GM18508 (cell line): ENCODE results near the gene HDAC9.

ENCODE experiments used
- ATAC-seq: cut with Tn5 transposase; IDR thresholded peaks from one replicate; pipeline ENCODE4 v1.9.1; 2021; ENCODE audit warnings: moderate number of reproducible peaks; ENCODE audit not compliant: insufficient read depth, unreplicated experiment

HDAC9 gene

GRCh38 chr7:18552316-18552916 lies 56.9 kb downstream of the HDAC9 start:
- ATAC-seq: no peak

DNA sequence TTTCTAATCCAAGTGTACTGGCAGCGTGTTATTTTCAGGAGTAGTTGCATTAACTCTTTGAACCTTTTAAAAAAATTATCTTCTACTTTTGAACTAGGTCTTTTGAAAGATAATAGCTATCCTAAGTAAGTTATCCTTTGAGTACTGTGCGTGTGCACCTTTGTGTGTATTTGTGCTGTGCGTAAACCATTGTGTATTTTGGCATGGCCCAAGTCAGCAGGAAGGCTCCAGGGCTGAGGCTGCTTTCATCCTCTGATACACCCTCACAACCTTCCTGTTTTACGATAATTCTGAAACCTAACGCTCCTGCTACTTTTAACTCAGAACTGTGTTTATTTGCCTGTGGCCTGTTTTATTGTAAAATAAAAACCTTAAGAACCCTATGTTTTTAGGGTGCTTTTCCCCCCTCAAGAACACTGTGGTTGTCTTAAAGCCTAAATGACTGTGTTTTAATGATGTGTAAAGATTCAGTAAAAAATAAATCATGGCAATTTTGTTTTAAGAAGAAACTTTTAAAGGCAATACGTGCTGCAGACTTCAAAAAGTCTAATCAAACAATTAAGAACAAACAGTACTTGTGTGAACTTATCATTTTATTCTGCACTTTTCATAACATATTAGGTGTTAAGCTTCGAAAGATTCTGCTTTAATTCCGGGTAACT lies 57.5 kb downstream of the HDAC9 start:
- ATAC-seq: no peak

DNA sequence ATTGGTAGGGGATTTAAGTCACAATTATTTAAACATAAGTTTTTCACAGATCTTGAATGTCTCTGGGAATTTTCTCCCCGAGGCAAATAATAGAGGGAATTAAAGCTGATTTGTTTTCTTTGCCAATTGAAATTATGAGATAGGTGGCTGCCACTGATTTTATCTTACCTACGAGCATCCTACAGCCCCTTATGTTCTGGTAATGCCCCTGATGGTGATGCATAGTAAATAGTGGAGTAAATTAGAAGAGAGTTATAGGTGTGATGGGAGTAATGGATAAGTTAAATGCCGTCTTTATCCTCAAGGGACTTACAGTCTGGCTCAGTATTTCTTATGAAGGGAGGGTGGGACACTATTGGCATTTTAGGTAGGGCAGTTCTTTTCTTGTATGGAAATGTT lies 58.1 kb downstream of the HDAC9 start:
- ATAC-seq: no peak

- no peak for ATAC-seq
These were observed 59.6 kb downstream of the HDAC9 start for GRCh38 chr7:18555120-18555519.

GRCh38 chr7:18555968-18556367 lies 60.4 kb downstream of the HDAC9 start:
- no peak for ATAC-seq

DNA sequence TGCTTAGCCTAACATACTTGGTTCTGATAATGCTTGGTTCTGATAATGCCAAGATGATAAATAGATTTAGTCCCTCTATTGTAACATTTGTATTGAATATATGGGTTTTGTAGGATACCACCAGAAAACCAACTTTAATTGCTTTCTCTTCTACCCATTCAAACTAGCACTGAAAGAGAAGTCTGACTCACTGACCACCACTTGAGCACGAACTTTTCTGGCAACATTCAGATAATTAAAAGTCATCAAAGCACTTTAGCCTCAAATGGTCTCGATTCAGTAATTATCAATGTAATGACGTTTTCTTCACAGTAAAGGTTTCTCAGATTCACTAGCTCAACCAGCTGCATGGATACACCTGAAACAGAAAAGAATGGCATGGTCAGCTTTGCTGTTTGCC lies 63.0 kb downstream of the HDAC9 start:
- no peak for ATAC-seq

GRCh38 chr7:18558910-18559309 lies 63.4 kb downstream of the HDAC9 start:
- ATAC-seq: no peak

GRCh38 chr7:18559756-18560155 lies 64.2 kb downstream of the HDAC9 start:
- ATAC-seq: no peak

DNA sequence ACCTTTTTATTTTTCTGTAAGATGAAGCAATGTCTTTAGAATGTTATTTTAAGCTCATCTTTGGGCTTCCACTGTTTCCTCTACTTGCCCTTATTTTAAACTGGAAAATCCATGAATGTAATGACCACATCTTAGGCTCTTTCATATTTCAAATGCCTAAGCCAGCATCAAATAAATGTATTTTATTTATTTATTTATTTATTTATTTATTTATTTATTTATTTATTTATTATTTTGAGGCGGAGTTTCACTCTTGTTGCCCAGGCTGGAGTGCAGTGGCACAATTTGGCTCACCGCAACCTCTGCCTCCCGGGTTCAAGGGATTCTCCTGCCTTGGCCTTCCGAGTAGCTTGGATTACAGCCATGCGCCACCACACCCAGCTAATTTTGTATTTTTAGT lies 69.2 kb downstream of the HDAC9 start:
- ATAC-seq: no peak

- ATAC-seq: no peak
These were observed 69.8 kb downstream of the HDAC9 start for GRCh38 chr7:18565337-18565736.

- no peak for ATAC-seq
These were observed 70.7 kb downstream of the HDAC9 start for GRCh38 chr7:18566205-18566604.

DNA sequence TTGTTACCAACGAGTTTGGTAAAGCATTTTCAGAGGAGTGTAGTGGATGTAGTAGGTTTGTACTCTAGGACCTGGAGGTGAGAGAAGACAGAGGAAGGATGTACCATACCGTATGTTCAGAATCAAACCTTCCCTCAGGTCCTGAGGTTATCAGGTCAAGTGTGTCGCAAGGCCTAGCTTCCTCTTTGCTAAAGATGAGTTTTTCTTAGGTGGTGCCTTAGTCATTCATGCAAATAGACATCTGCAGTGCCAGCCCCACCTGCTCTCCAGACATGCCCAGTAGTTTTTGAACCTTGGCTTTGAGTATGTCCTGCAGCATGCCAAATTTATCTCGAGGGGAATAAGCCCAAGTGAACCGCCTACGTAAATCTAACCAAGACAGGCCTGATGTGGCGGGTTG lies 71.3 kb downstream of the HDAC9 start:
- ATAC-seq: peak; percentile 98

- ATAC-seq: no peak
These were observed 74.9 kb downstream of the HDAC9 start for GRCh38 chr7:18570441-18570840.

DNA sequence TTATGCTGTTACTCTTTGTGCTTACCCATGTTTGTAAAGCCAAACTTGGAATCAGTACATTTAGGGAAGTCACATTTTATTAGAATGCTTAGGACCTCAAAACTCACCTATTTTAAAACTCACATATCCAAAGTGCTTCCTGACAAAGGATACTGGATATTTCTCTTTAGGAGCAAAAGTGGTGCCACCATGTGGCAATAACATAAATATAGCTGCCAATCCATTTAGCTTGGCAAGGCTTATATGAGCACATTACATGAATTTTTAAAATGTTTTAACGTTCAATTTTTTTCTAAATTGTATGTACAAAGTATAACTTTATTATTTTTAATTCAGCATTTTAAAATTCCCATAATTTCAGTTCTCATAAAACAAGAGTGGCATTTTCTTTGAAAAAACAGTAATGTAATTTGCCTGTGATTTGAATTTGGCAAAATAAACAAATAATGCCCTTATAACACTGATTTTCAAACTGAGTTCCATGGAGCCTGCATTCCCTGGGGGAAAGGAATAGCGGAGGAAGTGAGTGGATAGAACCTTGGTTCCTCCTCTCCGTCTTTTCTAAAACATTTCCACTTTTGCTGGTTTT lies 75.4 kb downstream of the HDAC9 start:
- ATAC-seq: no peak

GRCh38 chr7:18572154-18572553 lies 76.6 kb downstream of the HDAC9 start:
- no peak for ATAC-seq

GRCh38 chr7:18572885-18573284 lies 77.3 kb downstream of the HDAC9 start:
- no peak for ATAC-seq

- ATAC-seq: peak; percentile 31
These were observed 78.1 kb downstream of the HDAC9 start for GRCh38 chr7:18573410-18574234.

- no peak for ATAC-seq
These were observed 78.6 kb downstream of the HDAC9 start for GRCh38 chr7:18574235-18574540.

DNA sequence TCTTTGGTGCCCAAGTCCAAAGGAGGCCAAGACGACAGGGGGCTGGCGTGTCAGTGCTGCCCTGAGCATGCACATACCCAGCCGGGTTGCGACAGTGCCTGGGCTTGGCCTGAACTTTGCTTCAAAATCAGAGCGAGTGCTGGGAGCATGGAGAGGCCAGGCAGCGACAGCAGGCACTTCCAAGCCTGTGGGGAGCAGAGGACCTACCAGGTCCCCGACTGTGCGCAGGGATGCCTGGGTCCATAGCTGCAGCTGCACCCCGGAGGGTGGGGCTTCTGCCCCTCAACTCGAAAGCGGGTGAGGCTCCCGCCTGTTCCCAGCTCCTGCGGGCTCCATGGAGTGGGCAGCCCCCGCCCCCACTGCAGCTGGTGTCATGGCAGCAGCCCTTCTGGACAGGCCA lies 79.1 kb downstream of the HDAC9 start:
- ATAC-seq: no peak

GRCh38 chr7:18575622-18576572 lies 80.3 kb downstream of the HDAC9 start:
- ATAC-seq: no peak
